Inflammatory macrophage treated with lipopolysaccharide for 4 hours (primary cell): Measurements from ENCODE around the gene CAPN9.
"Not testable (repeated sequence)": the region's sequence is repeated elsewhere in the genome, so short reads cannot be mapped to it uniquely, and the experiment has no call there.

Source experiments
- DNase-seq: peaks from one replicate; pipeline ENCODE4 v3.0.0-alpha.2; 2020

CAPN9 gene

DNA sequence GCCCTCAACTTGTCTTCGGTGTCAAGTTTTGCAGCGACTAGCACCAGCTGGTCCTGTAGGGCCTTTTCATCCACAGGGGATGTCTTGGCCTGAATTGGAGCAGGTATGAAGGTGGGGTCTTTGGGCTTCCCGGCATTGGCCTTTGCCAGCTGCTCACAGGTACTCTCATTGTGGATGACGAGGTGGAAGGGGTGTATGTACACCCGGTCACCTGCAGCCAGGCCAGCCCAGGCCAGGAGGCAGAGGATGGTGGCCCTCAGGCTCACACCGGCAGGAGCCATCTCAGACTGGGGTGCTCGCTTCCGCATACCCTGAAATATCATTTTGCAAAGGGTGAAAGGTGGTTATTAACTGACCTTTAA lies 36.7 kb upstream of the CAPN9 start:
- no peak for DNase-seq

DNA sequence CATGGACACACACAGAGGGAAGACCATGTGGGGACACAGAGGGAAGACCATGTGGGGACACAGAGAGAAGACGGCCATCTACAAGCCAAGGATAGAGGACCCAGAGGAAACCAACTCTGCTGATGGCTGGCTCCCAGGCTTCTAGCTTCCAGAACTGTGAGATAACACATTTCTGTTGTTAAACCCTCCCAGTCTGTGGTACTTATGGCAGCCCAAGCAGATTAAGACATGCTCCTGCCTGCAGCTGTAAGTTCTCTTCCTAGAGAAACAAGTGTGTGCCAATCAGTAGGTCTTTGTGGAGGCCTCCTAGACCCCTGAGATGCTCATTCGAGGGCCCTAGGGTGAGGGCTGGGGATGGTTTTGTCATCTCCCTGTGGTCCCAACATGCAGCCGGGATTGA lies 35.9 kb upstream of the CAPN9 start:
- DNase-seq, result no peak

DNA sequence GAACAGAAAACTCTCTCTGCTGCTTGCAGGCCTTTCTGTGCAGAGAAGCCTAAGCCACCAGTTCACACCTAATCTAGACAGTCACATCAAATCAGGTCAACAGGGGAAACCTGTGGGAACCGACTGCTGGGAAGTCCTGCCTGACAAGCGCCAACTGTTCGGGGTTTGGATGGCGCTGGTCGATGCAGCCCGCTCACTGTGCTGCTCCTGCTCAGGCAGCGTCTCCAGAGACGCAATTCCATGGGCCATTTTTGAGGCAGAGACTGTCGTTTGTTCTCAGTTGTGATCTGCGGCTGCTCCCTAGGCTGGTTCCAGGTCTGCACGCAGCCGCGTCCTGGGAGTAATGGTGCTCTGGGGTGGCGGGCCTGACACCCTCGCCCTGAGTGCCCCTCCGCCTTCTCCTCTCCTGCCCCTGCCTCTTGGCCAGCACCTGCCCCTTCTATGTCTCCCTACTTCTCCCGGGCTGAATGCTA lies 34.7 kb upstream of the CAPN9 start:
- DNase-seq, result no peak

DNA sequence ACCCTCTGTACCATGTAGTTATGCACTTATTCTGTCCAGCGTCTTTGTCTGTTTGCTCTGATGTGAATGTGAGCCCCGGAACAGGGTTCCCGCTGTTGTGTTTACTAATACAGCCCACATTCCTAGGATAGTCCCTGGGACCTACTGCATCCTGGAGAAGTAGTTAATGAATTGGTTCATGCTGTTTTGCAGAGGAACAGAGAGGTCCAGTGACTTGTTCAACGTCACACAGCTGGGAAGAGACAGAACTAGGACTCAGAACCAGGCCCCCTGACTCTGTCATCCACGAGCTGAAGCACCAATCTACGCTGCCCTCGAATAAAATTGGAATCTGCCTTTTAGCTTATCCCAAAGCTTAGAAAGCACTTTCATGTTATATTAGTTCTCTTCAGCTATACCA lies 34.0 kb upstream of the CAPN9 start:
- no peak for DNase-seq

DNA sequence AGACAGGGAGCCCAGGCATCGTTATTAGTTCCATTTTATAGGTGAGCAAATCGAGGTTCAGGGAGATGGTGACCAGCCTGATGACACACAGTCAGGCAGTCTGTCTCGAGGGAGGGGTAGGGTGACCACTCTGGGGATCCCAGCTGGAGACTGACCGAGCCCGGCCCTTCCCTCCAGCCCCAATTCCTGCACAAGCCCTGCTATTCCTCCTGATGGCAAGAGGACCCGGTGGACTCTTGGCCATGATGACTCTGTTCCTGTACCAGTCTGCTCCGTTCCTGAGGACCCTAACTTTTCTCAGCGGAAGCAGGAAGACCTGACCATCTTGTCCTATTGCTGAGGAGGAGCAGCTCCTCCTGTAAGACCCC lies 33.7 kb upstream of the CAPN9 start:
- DNase-seq, result no peak

DNA sequence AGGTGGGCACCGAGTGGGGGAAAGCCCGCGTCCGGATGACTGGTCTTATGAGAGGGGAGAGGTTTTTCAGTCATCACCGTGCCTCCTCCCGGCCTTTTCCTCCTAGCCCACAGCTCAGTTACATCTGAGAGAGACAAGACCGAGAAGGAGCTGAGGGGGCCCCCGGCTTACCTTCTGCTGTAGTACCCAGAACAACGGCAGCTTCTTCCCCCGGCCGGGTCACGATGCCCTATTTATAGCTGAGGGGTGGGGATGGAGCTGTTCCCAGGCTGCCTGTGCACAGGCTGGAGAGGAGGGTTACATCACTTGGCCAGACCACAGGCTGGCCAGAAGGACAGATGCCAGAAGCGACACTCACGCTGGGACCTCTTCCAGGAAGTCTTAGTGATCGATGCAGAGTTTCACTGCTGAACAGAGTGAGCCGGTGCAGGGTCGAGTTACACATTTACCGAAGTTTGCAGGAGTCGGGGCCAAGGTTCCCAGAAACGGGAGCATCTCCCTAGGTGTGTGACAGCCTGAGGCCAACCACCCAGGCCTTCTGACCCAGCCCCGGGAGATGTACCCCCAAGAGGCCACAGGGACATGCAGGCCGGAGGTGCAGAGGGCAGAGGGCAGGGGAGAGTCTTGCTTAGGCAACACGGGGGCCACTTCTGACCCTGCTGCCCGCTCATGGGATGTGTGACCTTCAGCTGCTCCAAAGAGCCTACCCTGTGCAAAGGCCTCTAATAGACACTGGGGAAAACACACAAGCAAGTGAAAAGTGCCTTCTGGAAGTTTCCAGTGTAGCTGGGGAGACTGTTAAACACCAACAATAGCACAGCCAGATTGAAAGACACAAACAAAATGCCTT lies 33.0 kb upstream of the CAPN9 start, which contains the start of gene AGT:
Gene AGT (minus strand): TSS at position 208 of the 850 bp plus-strand sequence. CDS start 3,299 bp downstream, outside the sequence.
- no peak for DNase-seq

DNA sequence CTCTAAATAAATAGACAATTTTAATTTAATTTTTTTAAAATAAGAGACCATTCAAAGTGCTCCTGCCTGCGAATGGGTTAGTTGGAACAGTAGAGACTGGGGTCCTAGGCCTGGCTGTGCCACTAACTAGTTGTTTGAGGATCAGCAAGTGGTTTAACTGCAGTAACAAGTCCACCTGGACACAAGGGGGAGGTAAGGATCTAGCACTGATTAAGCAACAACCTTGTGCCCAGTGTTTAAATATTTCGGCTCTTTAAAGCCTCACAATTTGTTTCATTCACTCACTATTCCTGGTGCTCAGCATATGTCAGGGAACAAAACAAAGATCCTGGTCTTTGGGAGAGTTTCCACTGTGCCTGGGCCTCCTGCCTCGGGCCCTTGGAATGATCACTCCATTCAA lies 31.7 kb upstream of the CAPN9 start:
- no peak for DNase-seq

DNA sequence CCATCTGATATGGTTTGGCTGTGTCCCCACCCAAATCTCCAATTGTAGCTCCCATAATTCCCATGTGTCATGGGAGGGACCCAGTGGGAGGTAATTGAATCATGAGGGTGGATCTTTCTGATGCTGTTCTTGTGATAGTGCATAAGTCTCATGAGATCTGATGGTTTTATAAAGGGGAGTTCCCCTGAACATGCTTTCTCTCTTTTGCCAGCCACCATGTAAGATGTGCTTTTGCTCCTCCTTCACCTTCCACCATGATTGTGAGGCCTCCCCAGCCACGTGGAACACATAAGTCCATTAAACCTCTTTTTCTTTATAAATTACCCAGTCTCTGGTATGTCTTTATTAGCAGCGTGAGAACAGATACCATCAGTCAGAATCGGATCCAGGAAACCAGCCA lies 30.7 kb upstream of the CAPN9 start:
- not testable (repeated sequence) for DNase-seq

DNA sequence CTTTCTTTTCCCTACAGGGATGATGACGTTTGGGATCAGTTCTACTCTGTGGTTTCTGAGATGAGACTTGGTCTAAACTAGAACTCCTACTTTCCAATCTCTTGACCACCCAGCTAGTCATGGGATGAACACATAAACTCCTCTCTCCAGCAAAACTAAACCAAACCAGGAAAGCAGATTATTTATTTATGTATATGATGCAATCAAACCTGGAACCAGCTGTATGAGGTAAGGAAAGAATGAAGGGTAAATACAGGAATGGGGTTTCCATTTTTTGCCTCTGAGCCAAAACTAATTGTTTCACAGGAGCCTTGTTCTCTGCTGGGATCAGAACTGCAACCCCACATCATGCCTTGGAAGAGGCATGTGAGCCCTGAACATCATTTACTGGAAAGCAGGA lies 29.9 kb upstream of the CAPN9 start:
- no peak for DNase-seq

DNA sequence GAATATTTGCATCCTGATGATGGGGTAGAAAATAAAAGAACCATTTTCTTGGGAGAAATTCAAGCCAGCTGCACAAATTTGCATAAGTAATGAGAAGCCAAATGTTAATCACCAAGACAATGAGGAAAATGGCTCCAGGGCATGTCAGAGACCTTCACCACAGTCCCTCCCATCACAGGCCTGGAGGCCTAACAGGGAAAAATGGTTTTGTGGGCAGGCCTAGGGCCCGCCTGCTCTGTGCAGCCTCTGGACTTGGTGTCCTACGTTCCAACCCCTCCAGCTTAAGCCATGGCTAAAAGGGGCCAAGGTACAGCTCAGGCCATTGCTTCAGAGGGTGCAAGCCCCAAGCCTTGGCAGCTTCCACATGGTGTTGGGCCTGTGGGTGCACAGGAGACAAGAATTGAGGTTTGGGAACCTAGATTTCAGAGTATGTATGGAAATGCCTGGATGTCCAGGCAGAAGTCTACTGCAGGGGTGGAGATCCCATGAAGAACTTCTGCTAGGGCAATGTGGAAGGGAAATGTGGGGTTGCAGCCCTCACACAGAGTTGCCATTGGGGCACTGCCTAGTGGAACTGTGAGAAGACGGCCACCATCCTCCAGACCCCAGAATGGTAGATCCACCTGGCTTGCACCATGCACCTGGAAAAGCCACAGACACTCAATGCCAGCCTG lies 25.2 kb upstream of the CAPN9 start:
- DNase-seq, result not testable (repeated sequence)

DNA sequence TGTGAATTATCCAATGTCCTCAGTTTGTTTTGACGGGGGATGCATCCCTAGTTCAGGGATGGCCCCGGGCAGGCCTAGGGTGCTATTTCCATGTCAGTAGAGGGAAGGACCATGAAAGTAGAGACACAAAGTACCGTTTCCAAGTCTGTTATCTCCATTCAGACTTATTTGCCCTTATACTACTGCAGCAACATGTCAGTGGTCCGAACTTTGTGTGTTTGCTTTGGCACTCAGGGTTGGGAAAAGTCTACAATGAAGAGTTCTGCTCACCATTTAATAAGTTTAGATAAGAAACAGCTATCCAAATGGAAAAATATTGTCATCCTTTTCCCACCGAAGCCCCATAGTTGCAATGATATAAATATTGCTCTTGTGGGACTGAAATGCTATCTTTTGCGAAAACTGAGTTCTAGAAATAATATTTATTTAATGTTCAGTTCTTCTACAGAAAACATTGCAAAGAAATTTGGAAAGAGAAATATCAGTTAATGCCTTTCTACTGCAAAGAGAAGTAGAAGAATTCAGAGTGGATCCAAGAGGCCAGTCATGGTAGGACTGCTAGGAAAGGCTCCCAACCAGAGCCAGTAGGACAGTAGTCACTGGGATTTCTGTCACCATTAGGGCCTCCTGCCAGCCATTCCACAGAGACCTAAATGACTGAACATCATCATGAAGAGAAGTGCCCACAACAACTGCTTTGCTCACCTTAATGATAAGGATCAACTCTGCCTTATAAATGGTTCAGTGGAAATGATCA lies 21.8 kb upstream of the CAPN9 start:
- no peak for DNase-seq

DNA sequence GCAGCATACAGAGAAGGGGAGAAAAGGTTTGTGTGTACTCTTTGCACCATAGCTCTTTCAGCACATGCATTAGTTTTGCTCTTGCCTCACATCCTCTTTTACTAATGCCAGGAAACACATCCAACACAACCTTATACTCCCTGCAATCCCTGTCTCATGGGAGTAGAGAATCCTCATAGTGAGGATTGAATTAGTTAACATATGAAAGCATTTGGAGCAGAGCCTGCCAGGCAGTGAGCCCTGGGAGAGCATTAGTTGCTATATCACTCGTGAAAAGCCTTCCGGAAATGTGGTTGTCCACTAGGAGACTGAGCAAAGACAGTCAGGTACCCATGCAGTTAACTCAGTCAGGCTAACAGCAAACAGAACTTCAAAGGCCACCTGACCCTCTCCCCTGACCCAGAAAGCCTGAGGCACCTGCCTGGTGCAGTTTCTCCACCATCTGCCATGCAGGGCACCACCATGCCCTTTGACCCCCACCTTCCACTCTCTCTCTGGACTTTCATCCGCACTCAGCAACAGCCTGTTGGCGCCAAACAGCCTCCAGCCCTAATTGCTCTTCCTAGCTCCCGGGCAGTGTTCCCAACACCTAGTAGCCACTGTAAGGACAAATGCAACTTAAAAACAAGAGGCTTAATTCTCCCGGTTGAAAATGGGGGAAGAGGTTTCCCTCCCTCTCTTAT lies 18.3 kb upstream of the CAPN9 start:
- no peak for DNase-seq

DNA sequence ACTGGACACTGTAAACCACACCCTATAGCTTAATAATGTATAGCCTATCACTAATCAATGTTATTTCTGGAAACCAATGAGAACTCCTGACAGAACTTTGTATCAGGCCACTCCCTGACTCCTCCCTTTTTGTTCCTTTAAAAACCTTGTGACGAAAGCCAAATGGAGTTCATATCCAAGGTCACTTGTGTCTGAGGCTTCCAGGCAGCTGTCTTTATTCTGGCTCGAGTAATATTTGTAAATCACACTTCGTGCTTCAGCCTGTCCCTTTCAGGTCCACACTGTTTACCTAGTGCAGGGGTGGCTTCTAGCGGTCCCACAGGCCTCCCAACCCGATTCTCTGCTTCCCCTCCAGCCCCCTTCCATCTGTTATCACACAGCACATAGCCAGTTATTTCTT lies 16.2 kb upstream of the CAPN9 start:
- no peak for DNase-seq

DNA sequence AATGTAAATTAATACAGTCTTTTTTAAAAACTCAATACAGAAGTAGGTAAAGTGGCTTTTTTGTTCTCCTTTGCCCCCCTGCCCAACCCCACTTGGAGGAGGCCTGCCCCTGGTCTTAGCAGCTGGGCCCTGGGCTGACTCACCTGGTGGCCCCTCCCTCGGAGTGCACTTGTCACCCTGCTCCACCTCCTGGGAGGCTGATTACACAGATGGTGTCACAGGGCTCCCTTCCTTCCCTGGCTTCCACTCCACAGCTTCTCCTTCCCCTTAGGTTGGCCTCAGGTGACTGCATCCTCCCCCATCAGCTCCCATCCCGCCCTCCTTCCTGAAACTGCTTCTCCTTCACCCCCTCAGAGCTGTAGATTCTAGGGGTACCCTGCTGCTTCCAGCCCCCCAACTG lies 11.7 kb upstream of the CAPN9 start:
- DNase-seq, result no peak

DNA sequence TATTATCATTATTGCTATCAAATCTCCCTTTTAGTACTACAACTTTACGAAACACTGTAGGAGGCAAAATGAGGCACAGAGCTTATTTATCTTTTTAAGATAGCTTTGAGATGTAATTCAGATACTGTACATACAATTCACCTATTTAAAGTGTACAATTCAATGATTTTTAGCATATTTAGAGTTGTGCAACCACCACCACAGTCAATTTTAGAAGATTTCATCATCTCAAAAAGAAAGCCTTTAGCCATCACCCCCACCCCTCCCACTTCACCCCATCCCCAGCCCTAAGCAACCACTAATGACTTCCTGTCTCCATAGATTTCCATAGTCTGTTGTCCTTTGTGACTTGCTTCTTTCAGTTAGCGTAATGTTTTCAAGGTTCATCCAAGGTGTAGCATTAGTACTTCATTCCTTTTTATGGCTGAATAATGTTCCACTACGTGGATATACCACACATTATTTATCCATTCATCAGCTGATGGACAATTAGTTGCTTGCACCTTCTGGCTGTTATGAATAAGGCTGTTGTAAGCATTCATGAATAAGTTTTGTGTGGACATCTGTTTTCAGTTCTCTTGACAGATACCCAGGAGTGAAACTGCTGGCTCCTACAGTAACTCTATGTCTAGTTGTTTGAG lies 9.4 kb upstream of the CAPN9 start:
- no peak for DNase-seq

DNA sequence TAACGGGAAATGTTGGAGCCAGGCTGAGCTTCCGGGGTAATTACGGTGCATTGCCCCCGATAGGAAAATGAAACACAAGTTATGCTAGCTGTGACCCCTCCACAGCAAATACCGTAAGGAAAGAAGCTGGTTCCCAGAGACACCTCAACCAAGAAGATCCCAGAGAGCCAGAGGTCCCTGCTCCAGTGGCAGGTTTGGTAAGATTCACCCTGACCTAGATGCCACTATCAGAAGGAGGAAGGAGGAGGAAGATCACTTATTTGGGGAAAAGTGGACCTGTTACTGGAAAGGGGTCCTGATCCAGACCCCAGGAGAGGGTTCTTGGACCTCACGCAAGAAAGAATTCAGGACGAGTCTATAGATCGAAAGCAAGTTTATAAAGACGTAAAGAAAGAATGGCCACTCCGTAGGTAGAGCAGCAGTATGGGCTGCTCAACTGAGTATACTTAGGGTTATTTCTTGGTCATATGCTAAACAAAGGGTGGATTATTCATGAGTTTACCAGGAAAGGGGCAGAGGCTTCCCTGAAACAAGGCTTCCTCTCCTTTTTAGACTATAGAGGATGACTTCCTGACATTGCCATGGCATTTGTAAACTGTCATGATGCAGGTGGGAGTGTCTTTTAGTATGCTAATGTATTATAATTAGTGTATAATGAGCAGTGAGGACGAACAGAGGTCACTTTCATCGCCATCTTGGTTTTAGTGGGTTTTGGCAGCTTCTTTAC lies 7.5 kb upstream of the CAPN9 start:
- no peak for DNase-seq

DNA sequence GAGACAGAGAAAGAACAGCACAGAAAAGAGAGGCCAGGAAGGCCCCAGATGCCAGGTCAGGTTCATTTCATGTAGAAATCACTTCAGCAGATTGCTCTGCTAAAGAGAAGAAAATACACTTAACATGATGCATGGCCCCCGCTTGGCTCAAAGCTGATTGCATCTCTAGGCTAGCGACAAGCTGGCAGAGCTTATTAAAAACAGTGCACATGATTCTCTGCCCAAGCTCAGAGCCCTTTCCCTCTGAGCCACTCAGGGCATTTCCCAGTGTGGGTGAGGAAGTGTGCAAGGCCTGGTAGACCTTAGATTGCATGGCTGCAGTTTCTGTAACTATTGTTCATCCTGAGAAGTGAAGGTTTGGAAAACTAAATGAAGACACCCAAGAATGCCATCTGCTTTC lies 3.3 kb upstream of the CAPN9 start:
- DNase-seq, result no peak

DNA sequence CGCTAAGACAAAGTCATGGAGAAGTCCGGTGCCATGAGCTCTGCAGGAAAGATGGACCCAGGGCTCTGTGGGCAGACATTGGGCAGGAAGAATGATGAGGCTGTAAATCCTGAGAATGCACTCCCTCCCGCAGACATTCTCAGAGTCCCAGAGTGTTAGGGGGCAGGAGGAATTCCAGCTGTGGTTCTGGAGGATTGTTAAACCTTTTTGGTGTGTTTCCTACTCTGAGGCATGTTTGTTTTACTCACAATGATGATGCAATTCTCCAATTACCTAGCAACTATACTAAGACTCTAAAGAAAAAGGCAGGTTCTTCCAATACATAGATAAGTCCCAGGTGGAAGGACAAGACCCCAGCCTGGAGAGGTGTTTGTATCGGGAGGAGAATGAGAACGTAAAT lies 2.8 kb upstream of the CAPN9 start:
- no peak for DNase-seq

DNA sequence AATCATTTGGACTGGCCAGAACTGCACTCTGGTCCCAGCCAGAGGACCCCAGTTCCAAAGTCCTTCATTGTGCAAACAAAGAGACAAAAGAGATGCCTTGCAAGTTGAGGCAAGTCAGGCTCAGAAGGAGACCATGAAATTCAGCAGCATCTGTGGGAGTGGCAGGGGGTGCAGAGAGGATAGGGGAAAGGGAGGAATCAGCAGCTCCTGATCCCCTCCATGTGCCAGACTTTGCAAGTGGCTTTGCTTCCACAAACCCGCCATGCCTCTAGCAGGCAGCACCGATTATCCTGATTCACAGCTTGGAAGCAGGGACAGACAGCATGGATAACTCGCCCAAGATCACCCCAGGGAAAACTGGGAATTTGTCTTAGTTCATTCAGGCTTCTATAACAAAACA lies 2.1 kb upstream of the CAPN9 start:
- no peak for DNase-seq

DNA sequence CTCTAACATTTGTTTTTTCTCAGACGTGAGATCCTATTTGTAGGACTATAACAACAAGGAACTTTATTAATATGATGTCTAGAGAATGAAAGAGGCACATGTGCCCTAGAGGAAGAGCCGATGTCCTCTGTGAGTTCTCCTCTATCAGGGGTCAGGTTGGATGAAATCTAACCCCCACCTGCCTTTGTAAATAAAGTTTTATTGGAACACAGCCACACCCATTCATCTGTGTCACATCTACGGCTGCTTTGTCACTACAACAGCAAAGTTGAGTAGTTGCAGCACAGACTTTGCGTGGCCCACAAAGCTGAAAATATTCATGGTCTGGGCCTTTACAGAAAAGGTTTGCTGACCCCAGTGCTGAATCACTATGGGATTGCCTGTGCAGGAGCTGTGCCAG lies 571 bp upstream of the CAPN9 start:
- DNase-seq, result no peak

DNA sequence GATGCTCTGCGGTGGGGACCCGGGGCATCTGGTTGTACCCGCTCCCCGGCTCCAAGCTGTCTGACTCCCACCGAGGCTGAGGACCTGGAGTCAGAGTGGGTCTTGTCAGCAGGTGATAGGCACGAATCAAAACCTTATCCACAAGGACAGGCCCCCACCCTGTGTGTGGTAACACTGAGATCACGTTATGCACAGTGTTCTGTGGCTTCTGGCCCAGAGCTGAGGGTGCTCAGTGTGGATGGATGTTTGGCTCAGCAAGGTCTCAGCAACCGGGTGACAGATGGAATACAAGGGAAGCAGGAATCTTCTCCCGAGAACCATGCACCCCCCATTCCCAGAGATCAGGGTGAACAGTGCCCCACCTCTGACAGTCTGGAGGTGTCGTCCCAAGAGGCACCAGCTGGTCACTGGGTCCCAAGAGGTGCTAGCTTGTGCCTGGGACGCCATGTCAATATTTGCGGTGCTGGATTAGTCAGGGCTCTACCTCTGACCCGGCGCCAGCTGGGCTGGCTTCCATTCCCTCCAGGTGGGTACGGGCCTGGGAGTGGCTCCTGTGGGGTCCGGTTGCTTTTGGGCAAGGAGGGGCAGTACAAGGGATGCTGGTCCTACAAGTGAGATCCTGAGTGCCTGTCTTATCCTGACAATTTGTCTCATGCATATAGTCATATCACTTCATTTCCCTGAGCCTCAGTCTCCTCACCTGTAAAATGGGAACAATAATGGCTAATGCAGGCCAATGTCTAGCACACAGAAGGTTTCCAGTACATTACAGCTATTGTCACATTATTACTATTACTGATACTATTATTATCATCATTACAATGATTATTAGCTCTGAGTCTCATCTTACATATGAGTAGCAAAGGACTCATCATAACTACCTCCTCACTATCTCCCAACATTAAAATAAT lies 957 bp downstream of the CAPN9 start:
- DNase-seq, result no peak
